Testis (tissue), 3 donors: ENCODE measurements around the gene CD300H. TPM values are rescaled to one million over a fixed set of nuclear protein-coding genes. Genes with fewer than 3 reads are reported as not detected.
A peak's percentile ranks its signal among the peaks of the same experiment; 100 is the strongest.

Experiments
- DNase-seq: peaks from one replicate; pipeline ENCODE4 v3.0.0-alpha.2; 2019
- H3K27ac ChIP-seq, 2 donors: fragments of 200-600 bp; sonication (generic); one replicate each; pipeline ENCODE4 v1.5.1; 2019
- H3K27me3 ChIP-seq: fragments of 200-600 bp; sonication (generic); one replicate; pipeline ENCODE4 v1.5.1; 2019
- H3K36me3 ChIP-seq: fragments of 200-600 bp; sonication (generic); one replicate; pipeline ENCODE4 v1.5.1; 2017; ENCODE audit warnings: low read depth; ENCODE audit errors: missing control alignments
- H3K4me1 ChIP-seq: fragments of 200-600 bp; sonication (generic); one replicate; pipeline ENCODE4 v1.5.1; 2019
- H3K4me3 ChIP-seq, 2 donors: fragments of 200-600 bp; sonication (generic); one replicate each; pipeline ENCODE4 v1.5.1; 2017 to 2019
- H3K9me3 ChIP-seq: fragments of 200-600 bp; sonication (generic); one replicate; pipeline ENCODE4 v1.5.1; 2017
- CTCF ChIP-seq, 3 experiments: fragments of 450-650 bp in 2 of 3; fragments of 200-600 bp in 1 of 3; sonication (generic) in 1 of 3; IDR thresholded peaks; one replicate each; pipeline ENCODE4 v1.5.1; 2016 to 2019; ENCODE audit warnings: antibody characterized with exemption in 3 of 3, mild to moderate bottlenecking in 2 of 3, moderate library complexity in 1 of 3
- POLR2A ChIP-seq: fragments of 450-650 bp; IDR thresholded peaks from one replicate; pipeline ENCODE4 v1.6.1; 2017; ENCODE audit warnings: antibody characterized with exemption, mild to moderate bottlenecking, moderate library complexity
- WGBS, 2 donors: methylation state at CpG; one replicate each; pipeline ENCODE4 v1.1.5; 2018; 5-methylcytosine and 5-hydroxymethylcytosine counted together
- intact Hi-C: fragments of 100-400 bp; cut with DNase I; formaldehyde crosslinking; loops from one replicate; pipeline ENCODE4 v1.15.1; 2023; ENCODE audit warnings: low total_unique reads
- polyA plus RNA-seq: library from polyadenylated mRNA; stranded (reverse); fragments of 350-450 nt; fragmentation: Illumina TruSeq; extraction: RNeasy Lipid Tissue Mini Kit (QIAGEN cat#74804); gene quantifications from one replicate; pipeline ENCODE4 v1.2.3, GENCODE V29; 2014; ENCODE audit warnings: low read depth, low replicate concordance; ENCODE audit not compliant: insufficient read depth
- total RNA-seq, 2 donors: library from RNA; depleted of rRNA; stranded (reverse); fragments of >200 nt; gene quantifications; one replicate each; pipeline ENCODE4 v1.2.3, GENCODE V29; 2016

CD300H gene
- total and polyA plus RNA-seq, 3 donors from 2014 or later = not detected

DNA sequence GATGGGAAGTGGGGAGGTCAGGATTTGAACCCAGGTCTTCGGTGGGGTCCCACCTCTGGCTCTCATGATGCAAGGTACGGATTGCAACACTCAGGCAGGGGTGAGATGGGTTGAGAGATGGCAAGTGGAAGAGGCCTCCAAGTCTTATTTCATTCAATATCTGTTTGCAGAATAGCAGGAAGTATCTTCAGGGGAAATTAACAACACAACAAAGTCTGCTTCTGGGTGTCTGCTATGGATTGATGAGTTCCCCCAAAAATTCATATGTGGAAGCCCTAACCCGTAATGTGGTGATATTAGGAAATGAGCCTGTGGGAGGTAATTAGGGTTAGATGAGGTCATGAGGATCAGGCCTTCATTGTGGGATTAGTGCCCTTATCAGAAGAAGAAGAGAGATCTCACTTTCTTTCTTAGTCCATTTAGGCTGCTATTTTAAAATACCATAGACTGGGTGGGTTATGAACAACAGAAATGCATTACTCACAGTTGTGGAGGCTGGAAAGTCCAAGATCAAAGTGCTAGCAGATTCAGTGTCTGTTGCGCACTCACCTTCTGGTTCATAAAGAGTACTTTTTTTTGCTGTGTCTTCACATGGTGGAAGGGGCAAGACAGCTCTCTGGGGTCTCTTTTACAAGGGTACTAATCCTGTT, 4.4 kb upstream of the CD300H start:
- intact Hi-C loops = no loop called here
- Histone ChIP-seq H3K9me3 (no peaks in the 10 kb centered on the region), H3K27ac (no peak overlapping the region), H3K4me1 (no peaks in the 10 kb centered on the region), H3K27me3 (no peaks in the 10 kb centered on the region), H3K4me3 (no peak overlapping the region), H3K36me3 (no peaks in the 10 kb centered on the region)
- DNase-seq = no peak
- WGBS, 2 donors = 85 to 89% methylated on average over 4 of the region's 4 CpGs
- no peak for TF ChIP-seq CTCF (IDR thresholded peaks at IDR 0.05)
- no peak for TF ChIP-seq POLR2A

GRCh38 chr17:74569020-74570003, 2.0 kb upstream of the CD300H start:
- Histone ChIP-seq H3K4me3 (no peak overlapping the region), H3K9me3 (no peaks in the 10 kb centered on the region), H3K4me1 (no peaks in the 10 kb centered on the region), H3K36me3 (no peaks in the 10 kb centered on the region), H3K27me3 (no peaks in the 10 kb centered on the region), H3K27ac (no peak overlapping the region)
- 56 to 63% methylated on average over 30 to 32 of the region's 32 CpGs for WGBS, 2 donors
- TF ChIP-seq POLR2A (no peak), CTCF (IDR thresholded peaks at IDR 0.05) (no peak)
- DNase-seq = peak; percentile 48
- intact Hi-C loops = no loop called here

DNA sequence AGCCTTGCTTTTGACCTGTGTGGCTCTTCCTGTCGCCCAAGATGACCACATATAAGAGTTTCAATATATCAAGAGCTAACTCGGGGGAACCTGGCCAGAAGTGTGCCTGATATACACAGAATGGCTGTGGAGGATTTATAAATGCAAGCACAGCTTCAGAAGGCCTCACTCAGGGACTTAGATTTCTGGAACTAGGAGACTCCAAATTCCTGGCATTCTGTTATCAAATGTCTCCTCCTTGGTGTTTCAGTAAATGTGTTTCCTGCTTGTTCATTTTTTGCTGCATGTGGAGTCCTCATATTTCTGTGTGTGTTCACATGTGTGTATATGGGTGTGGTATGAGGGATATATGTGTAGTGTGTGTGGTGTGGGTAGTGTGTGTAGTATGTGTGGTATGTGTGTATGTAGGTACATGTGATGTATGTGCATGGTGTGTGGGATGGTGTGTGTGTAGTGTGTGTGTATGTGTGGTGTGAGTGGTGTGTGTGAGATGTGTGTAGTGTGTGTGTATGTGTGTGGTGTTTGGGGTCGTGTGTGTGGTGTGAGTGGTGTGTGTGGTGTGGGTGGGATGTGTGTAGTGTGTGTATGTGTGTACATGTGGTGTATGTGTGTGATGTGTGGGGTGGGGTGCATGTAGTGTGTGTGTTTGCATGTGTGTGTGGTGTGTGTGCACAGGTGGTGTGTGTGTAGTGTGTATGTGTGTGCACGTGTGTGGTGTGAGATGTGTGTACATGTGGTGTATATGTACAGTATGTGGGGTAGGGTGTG, 981 bp upstream of the CD300H start:
- no peaks in the 10 kb centered on the region for H3K36me3 ChIP-seq
- H3K4me1 ChIP-seq = no peaks in the 10 kb centered on the region
- H3K27ac ChIP-seq = no peak overlapping the region
- no peak for TF ChIP-seq CTCF (IDR thresholded peaks at IDR 0.05)
- TF ChIP-seq POLR2A = no peak
- no peaks in the 10 kb centered on the region for H3K9me3 ChIP-seq
- no peak overlapping the region for H3K4me3 ChIP-seq
- no peaks in the 10 kb centered on the region for H3K27me3 ChIP-seq
- intact Hi-C loops = no loop called here
- no peak for DNase-seq
- WGBS, 2 donors = 79% methylated on average over 4 of the region's 4 CpGs

- H3K27ac ChIP-seq = no peak overlapping the region
- peak in 1 of 3 experiments; percentile 29 for TF ChIP-seq CTCF (IDR thresholded peaks at IDR 0.05)
- no peak for TF ChIP-seq POLR2A
- H3K27me3 ChIP-seq = no peaks in the 10 kb centered on the region
- WGBS, 2 donors = 39 to 42% methylated on average over 9 of the region's 9 CpGs
- peak; percentile 26 for DNase-seq
- no peak overlapping the region for H3K4me3 ChIP-seq
- intact Hi-C loops = no loop called here
- no peaks in the 10 kb centered on the region for H3K36me3 ChIP-seq
- H3K4me1 ChIP-seq = no peaks in the 10 kb centered on the region
- no peaks in the 10 kb centered on the region for H3K9me3 ChIP-seq
Measured at GRCh38 chr17:74566132-74566753, 1.1 kb downstream of the CD300H start.
